Fibroblast of peridontal ligament (primary cell): ENCODE data around the gene REPS1.

Experiments used
- DNase-seq: peaks from one replicate; pipeline ENCODE4 v3.0.0-alpha.2; 2010; ENCODE audit errors: extremely low read depth

The REPS1 gene

GRCh38 chr6:138856654-138857053 lies 131.4 kb downstream of the REPS1 start:
- no peak for DNase-seq
